ENCODE results near the gene NUP133.

GRCh38 chr1:229474509-229474908, 33.6 kb downstream of the NUP133 start:
- TF ChIP-seq POLR2AphosphoS5 (IDR thresholded peaks at IDR 0.05) (no peak), CTCF (IDR thresholded peaks at IDR 0.05 in 8 of 11, conservative IDR thresholded peaks at IDR 0.05 in 3 of 11) (no peak), POLR2A (IDR thresholded peaks at IDR 0.05) (no peak)
